Measurements from ENCODE around the gene GLB1L2. TPM values are rescaled to one million over a fixed set of nuclear protein-coding genes. Genes with fewer than 3 reads are reported as not detected.

GLB1L2 gene
- total and polyA plus RNA-seq, 2 experiments from 2014 or later: 3.3 to 12.3 TPM

DNA sequence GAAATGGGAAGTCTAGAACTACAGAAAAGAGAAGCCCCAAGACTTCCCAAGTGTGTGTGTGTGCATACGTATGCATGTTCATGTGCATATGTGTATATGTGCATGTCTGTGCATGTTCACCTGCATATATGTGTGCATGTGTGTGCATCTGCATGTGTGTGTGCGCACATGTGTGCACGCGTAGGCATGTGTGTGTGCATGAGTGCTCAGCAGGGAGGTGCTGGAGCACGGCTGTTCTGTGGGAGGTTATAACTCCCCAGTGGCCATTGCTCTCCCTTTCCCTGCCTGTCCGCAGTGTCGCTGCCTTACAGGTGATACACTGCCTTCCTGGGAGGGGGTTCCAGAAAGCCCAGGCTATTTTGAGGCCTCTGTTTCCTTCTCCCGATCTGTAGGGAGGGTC, 50.5 kb downstream of the GLB1L2 start (continued):
- TF ChIP-seq, protein P1, sequence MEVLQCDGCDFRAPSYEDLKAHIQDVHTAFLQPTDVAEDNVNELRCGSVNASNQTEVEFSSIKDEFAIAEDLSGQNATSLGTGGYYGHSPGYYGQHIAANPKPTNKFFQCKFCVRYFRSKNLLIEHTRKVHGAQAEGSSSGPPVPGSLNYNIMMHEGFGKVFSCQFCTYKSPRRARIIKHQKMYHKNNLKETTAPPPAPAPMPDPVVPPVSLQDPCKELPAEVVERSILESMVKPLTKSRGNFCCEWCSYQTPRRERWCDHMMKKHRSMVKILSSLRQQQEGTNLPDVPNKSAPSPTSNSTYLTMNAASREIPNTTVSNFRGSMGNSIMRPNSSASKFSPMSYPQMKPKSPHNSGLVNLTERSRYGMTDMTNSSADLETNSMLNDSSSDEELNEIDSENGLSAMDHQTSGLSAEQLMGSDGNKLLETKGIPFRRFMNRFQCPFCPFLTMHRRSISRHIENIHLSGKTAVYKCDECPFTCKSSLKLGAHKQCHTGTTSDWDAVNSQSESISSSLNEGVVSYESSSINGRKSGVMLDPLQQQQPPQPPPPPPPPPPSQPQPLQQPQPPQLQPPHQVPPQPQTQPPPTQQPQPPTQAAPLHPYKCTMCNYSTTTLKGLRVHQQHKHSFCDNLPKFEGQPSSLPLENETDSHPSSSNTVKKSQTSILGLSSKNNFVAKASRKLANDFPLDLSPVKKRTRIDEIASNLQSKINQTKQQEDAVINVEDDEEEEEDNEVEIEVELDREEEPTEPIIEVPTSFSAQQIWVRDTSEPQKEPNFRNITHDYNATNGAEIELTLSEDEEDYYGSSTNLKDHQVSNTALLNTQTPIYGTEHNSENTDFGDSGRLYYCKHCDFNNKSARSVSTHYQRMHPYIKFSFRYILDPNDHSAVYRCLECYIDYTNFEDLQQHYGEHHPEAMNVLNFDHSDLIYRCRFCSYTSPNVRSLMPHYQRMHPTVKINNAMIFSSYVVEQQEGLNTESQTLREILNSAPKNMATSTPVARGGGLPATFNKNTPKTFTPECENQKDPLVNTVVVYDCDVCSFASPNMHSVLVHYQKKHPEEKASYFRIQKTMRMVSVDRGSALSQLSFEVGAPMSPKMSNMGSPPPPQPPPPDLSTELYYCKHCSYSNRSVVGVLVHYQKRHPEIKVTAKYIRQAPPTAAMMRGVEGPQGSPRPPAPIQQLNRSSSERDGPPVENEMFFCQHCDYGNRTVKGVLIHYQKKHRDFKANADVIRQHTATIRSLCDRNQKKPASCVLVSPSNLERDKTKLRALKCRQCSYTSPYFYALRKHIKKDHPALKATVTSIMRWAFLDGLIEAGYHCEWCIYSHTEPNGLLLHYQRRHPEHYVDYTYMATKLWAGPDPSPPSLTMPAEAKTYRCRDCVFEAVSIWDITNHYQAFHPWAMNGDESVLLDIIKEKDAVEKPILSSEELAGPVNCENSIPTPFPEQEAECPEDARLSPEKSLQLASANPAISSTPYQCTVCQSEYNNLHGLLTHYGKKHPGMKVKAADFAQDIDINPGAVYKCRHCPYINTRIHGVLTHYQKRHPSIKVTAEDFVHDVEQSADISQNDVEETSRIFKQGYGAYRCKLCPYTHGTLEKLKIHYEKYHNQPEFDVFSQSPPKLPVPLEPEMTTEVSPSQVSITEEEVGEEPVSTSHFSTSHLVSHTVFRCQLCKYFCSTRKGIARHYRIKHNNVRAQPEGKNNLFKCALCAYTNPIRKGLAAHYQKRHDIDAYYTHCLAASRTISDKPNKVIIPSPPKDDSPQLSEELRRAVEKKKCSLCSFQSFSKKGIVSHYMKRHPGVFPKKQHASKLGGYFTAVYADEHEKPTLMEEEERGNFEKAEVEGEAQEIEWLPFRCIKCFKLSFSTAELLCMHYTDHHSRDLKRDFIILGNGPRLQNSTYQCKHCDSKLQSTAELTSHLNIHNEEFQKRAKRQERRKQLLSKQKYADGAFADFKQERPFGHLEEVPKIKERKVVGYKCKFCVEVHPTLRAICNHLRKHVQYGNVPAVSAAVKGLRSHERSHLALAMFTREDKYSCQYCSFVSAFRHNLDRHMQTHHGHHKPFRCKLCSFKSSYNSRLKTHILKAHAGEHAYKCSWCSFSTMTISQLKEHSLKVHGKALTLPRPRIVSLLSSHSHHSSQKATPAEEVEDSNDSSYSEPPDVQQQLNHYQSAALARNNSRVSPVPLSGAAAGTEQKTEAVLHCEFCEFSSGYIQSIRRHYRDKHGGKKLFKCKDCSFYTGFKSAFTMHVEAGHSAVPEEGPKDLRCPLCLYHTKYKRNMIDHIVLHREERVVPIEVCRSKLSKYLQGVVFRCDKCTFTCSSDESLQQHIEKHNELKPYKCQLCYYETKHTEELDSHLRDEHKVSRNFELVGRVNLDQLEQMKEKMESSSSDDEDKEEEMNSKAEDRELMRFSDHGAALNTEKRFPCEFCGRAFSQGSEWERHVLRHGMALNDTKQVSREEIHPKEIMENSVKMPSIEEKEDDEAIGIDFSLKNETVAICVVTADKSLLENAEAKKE (CRISPR knock-in tag; IDR thresholded peaks at IDR 0.05): no peak
- TF ChIP-seq, protein P2, sequence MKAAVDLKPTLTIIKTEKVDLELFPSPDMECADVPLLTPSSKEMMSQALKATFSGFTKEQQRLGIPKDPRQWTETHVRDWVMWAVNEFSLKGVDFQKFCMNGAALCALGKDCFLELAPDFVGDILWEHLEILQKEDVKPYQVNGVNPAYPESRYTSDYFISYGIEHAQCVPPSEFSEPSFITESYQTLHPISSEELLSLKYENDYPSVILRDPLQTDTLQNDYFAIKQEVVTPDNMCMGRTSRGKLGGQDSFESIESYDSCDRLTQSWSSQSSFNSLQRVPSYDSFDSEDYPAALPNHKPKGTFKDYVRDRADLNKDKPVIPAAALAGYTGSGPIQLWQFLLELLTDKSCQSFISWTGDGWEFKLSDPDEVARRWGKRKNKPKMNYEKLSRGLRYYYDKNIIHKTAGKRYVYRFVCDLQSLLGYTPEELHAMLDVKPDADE (IDR thresholded peaks at IDR 0.05): no peak
- TF ChIP-seq STAT1 (IDR thresholded peaks at IDR 0.05; ENCODE audit: unreplicated experiment) (no peak), NANOG (IDR thresholded peaks at IDR 0.05; ENCODE audit: borderline replicate concordance) (no peak), ZNF331 (CRISPR knock-in tag; IDR thresholded peaks at IDR 0.05; ENCODE audit: low read depth) (no peak), EZH2phosphoT487 (IDR thresholded peaks at IDR 0.05; ENCODE audit: unreplicated experiment) (no peak), CREB1 (CRISPR knock-in tag; IDR thresholded peaks at IDR 0.05; ENCODE audit: low read depth) (no peak)
- TF ChIP-seq, protein P3, sequence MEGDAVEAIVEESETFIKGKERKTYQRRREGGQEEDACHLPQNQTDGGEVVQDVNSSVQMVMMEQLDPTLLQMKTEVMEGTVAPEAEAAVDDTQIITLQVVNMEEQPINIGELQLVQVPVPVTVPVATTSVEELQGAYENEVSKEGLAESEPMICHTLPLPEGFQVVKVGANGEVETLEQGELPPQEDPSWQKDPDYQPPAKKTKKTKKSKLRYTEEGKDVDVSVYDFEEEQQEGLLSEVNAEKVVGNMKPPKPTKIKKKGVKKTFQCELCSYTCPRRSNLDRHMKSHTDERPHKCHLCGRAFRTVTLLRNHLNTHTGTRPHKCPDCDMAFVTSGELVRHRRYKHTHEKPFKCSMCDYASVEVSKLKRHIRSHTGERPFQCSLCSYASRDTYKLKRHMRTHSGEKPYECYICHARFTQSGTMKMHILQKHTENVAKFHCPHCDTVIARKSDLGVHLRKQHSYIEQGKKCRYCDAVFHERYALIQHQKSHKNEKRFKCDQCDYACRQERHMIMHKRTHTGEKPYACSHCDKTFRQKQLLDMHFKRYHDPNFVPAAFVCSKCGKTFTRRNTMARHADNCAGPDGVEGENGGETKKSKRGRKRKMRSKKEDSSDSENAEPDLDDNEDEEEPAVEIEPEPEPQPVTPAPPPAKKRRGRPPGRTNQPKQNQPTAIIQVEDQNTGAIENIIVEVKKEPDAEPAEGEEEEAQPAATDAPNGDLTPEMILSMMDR (conservative IDR thresholded peaks at IDR 0.05; ENCODE audit: low read depth in 2 of 2): no peak

Measured in GM23338 (cell line).